Central memory CD4-positive, alpha-beta T cell (primary cell): ENCODE results near the gene VAV2.
A peak's percentile ranks its signal among the peaks of the same experiment; 100 is the strongest.

Experiments
- DNase-seq: peaks from one replicate; pipeline ENCODE4 v3.0.0; 2022

The VAV2 gene

DNA sequence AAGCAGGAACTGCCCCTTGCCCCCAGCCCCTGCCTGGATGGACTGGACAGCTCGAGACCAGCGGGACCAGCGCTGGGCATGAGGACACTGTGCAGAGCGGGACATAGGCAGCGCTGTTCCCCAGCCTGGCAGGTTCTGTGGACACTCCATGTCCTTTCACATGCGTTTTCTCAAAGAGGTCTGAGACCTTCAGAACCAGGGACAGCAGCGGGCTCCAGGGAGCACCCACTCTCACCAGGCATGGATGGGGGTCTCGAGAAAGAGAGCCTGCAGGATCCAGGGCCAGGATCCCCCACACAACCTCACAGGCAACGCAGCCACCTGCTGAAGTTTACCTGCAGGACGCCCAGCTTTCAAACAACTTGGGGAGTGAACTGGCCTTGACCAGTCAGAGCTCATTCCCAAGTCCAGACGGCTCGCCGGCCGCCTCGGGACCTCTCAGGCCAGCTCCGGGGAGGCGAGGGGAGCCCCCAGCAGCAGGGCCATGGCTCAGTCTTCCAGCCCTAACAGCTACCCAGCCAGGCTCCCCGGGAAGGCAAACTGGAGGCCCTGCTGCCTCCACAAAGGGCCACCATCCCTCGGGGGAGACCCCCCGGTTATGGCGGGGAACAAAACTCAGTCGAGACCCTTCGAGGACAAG is 181.4 kb downstream of the VAV2 start:
- no peak for DNase-seq

DNA sequence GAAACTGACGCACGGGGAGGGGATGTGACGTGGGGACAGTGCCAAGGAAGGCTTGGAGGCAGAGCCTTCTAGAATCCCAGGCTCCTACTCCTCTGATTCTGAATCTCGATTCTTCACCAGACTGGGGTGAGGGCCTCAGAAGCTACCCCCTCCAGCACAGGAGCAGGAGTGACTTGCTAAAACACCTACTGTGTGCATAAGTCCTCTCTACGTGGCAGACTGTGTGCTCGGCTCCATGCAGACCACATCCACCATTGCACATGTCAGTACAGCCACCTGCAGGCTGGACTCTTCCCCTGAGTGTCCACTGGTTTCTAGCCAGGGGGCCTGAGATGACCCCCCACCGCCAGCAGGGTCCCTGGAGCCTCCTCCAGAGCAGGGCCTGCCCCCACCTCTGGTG is 182.8 kb downstream of the VAV2 start:
- no peak for DNase-seq

DNA sequence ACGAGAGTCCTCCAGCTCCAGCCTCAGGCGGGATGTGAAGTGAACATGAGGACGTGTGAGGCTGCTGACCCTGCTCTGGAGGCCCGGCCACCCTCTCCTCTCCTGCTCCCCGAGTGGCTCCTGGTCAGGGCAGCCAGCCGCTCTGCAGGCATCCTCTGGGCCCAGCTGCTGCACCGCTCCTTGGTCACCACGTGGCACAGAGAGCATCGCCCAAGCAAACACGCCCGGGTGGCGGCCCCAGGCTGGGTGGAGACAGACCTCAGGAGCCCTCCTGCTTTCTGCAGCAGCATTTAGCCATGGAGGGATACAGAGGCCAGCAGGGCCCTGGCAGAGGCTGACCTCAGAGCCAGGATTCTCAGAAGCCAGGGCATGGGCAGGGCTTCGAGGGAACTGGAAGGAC is 184.3 kb downstream of the VAV2 start:
- no peak for DNase-seq

DNA sequence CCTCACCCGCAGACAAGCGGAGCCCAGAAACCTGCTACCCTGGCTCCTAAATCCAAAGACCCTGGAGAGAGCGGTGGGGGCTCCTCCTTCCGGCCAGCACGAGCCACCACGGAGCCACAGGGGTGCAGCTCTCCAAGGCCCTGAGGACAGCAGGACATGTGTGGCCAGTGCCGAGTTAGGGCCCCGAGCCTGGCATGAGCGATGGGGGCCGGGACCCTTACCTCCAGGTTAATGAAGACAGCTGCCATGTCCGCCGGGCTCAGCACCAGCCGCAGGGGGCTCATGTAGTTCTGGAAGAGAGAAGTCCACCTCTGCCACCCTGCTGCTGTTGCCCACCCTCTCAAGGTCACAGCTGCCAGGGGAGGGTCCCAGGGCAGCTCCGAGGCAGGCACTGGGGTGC is 185.1 kb downstream of the VAV2 start:
- no peak for DNase-seq

DNA sequence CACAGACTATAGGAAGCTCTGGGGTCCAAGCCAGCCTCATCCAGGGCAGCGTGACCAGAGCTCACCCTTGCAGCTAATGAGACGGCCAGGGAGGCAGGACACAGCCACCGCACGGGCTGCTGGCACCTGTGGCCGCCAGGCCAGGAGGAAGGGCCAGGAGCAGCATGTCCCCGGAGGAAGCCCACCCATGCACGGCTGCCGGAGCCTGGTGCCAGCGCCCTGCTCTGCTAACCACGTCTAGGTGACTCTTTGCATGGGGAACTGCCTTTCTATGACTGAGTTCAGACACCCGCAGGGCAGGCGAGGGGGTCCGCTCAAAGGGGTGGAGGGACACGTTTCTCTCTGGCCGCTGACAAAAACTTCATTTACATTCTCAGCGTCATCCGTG is 185.5 kb downstream of the VAV2 start:
- no peak for DNase-seq

DNA sequence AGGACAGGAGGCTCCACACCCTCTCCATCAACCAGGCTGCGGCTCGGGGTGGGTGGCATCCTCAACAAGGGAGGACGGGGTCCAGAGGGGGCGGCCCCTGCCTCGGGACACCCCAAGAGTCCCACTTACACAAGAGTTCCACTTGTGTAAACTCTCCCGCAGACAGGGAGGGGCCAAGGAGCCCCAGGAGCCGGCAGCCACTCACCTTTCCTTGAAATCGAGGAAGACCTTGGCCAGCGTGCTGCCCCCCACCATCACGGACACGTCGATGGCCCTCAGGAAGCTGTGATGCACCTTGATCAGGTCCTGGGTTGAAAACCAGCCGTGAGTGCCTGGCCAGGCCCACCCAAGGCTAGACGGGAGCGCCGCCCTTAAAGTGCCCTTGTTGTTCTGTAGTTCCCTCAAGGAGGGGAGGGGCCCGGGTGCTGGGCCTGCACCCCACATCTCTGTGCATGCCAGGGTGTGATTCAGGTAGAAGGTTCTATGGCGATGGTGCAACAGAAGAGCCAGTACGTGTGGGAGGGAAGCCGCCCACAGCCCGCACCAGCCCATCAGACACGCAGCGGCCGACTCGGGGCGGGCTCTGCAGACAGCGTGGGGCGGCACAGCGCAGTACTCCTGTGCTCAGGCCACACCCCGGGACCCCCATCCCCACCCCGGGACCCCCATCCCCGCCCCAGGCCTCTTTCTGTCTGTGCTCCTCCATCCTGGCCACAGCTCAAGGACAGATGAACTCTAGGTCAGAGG is 186.1 kb downstream of the VAV2 start:
- no peak for DNase-seq

DNA sequence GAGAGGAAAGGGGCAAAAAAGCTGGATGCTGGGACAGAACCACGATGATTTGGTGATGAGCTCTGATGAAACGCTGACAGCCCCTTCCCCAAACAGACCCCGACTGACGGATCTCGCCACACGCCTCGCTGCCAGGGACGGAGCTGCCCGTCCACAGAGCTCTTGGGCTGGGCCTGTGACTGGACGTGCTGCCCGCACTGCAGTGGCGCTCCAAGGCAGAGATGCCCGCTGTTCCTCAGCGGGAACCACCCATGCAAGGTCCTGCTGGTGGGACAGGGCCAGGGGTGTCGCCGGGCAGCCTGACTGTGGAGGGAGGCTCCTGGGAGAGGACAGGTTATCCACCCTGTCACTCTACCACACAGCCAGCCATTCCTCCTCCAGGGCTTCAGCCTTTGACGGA is 187.9 kb downstream of the VAV2 start:
- no peak for DNase-seq

DNA sequence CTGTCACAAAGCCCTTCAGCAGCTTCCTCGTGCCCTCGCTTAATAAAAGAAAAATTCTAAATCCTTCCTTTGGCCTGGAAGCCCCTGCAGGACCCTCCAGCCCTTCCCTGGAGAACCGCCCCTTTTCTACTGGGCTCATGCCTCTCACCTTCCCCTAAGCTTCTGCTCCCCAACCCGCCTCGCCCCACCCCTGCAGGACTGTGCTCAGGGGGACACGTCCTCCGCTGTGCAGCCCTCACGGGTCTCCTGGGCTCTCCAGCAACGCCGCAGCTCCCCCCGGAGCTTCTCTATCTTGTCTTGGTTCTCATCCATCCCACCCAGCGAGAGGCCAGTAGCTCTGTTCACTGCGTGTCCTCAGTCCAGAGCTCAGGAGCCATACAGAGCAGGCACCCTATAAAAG is 188.4 kb downstream of the VAV2 start:
- no peak for DNase-seq

DNA sequence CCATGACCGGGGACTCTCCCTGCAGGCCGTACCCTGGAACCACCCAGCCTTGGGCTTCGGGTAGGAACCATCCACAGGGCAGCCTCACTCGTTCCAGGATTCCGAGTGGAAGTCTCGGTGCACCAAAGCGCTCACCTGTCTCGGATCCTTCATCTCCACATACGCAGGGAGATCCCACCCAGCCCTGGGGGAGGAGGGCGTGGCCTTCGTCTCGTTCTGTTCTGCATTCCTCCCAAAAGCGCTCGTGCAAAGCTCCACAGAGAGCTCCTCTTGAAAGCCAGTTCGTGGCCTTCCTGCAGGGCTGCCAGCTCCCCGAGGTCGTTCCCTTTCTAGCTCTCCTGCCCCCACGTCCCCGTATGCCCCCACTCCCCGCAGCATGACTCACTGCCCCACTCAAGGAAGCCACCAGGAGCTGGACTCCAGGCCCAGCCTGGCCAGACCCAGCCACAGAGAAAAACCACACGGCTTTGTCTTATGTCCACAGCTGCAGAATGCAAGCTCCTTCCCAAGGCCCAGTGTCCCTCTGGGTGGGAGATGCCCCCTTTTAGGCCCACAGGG is 189.0 kb downstream of the VAV2 start:
- DNase-seq = no peak

DNA sequence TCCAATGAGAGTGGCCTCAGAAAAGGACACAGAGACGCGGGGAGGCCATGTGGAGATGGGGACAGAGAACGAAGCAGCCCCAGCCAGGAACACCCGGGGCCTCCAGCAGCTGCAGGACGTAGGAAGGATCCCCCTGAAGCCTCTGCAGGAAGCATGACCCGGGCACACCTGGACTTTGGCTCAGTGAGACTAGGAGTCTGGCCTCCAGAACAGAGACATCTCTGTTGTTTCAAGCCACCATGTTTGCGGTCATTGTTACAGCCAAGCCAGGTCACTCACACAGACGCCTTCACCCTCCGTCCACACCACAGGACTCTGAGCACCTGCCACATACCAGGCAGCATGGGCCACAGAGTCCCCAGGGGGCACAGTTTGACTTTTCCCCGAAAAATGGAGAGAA is 190.4 kb downstream of the VAV2 start:
- no peak for DNase-seq

DNA sequence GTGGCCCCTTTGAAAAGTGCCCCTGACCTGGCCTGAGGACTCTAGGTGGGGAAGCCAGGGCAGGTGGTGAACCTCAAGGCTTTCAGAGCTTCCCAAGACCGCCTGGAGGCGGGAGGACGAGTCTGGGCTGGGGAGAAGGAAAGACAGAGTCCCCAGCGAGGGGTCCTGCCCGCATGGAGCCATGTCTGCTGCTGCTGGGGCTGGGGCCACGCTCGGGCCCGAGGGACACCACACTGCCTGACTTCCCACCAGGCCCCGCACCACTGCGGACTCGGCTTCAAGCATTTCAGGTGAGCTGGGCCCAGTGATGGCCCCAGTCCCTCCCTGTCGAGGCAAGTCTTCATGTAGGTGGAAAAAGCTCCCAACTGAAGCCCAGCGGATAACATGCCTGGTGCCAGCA is 191.9 kb downstream of the VAV2 start:
- DNase-seq = no peak

DNA sequence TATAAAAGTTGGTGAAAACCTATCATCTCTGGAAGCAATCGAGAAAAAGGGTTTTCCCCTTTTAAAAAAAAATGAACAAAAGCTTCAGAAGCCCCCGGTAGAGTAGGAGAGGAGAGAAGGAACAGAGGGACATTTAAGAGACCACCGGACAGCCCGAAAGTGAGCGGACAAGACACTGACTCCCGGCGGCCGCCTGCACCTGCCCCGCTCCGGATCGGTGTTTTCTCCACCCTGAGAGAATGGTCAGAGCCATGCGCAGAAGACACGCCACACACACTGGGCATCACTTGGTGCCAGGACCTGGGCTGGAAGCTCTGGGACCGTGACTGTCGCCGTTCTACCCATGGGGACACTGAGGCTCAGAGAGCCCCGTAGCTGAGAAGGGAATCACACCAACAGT is 192.4 kb downstream of the VAV2 start:
- DNase-seq = no peak

DNA sequence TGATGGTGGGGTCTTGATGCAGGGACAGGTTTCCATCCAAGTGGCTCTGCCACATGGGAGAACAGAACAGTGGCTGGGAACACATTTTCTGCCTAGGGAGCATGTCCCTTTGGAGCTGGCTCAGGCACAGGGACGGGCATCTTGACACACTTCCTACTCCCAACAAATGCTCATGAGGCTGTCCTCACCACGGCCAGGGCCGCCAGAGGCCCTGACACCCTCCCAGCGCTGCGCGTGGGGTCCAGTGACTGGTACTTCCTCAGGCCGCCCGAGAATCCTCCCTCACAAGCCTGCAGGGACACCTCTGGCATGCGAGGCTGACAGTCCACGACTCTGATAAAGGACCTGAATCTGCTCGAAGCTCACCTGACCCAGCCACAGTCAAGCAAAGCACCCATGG is 193.0 kb downstream of the VAV2 start:
- DNase-seq = no peak

DNA sequence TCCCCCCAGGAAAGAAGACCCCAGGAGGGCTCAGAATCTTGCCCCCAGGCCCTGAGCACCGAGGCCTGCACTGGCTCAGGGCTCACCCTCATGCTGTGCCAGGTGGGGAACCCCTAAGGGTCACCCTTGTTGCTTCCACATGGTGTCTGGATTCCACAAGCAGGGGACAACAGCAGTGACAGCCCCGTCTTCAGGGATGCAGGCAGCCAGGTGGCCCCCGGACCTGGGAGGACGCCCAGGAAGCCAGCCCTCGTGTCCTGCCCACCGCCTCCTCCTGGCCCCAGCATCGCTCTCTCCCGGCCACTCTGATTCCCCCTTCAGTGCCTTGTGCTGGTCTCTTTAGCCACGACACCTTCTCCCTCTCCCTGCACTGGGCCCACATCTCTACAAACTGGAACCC is 194.0 kb downstream of the VAV2 start:
- no peak for DNase-seq

DNA sequence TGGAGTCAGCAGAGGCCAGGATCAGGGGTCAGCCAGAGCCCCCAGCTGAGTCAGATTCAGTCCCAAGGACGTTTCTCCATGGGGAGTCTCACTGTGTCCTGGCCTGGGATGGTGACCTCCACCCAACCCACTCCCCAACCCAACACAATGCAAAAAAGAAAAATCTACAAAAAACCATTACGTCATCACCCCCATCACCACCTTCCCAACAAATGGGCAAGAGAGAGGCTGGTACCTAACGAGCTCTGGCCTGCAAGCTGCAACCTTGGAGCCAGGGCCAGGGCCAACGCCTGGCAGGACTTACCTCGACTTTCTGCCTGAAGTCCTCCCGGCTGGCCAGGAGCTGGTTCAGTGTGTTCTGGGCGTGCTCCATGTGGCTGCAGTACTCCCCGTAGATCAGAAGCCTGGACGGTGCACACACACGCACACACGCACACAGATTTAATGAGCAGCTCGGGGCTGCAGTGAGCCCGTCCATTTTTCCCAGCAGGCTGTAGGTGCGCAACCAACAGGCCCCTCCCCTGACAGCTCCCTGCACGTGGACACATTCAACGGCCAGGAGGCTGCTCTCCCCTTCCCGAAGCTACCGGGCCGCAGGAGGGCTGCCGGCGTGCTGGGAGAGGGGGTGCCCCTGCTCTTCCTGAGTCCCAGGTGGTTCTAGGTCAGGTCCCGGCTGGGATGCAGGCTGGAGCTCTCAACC is 194.6 kb downstream of the VAV2 start:
- no peak for DNase-seq

DNA sequence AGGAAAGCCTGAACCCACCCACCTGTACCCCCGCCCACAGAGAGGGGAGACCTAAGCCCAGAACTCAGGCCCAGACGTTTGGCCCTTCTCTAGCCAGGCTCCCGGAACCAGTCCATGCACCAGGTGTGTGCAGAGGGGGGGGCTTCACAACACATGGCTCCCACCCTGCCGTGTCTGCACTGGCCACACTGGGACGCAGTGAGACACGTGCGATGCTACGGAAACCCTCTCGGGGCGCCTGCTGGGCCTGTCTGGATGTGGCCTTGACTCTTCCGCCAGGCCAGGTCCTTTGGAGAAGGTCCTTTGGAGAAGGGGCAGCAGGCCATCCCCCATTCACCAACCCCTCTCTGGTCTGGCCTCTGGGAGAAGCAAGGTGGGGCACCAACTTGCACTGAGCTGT is 195.6 kb downstream of the VAV2 start:
- no peak for DNase-seq

DNA sequence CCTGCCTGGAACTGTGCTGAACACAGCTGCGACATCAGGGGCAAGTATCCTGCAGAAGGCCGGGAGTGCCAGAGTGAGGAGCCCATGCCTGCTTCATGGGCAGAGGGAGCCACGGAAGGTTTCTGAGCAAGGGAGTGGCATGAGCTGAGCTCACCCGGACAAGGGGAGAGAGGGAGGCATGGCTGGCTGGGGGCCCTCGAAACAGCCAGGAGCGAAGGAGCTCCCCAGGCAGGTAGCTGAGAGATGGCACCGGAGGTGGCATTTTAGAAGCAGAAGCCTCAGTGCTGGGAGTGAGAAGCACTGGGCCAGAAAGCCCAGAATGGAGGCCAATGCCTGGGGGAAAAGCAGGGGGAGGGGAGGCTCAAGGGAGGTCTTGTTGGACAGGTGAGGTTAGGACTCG is 197.1 kb downstream of the VAV2 start:
- DNase-seq = no peak

DNA sequence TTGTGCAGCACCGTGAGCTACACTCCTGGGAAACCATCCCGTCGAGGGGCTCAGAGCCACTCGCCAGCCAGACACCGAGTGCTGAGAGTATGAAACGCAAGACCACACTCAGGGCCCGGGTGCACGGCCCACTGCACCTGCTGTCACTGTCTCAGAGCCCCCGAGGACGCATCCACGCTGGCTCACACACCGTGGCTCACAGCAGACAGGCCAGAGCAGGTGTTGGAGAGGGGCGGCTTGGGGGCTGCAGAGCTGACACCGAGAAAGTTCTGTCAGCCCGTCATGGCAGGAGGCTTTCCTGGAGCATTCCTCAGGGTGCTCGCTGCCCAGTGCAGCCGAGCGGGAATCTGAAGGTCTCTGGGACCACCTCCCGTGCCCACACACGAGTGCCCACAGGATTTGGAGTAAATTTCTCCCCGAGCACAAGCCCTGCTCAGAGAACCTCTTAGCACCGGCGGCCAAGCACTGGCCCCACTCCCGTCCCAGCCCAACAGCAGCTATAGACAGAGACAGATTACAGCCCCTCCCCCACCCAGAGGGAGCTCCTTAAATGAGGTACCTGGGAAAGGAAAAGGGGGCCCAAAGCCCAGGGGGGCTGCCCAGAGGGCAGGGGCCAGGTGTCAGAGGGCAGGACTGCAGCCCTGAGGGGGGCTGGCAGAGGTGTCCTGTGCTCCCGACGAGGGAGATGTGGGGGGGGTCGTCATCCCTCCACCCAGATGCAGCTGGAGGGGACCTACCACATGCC is 197.9 kb downstream of the VAV2 start:
- no peak for DNase-seq

DNA sequence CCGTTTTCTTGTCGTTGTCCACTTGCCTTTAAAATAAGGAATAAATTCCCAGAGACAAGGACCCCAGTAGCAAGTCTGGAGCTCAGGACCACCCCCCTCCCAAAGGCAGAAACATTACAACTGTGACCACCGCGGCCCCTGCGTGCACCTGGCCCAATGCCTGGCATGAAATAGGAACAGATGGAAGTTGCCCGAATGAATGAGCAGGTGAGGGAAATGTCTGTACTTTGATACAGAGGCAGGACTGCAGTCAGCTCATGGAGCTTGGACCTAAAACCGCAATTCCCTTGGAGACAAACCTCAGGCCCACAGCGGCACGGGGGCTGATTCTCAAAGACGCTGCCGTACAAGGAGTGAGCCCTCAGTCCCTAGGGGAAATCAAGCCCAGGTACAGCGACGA is 198.7 kb downstream of the VAV2 start:
- no peak for DNase-seq

DNA sequence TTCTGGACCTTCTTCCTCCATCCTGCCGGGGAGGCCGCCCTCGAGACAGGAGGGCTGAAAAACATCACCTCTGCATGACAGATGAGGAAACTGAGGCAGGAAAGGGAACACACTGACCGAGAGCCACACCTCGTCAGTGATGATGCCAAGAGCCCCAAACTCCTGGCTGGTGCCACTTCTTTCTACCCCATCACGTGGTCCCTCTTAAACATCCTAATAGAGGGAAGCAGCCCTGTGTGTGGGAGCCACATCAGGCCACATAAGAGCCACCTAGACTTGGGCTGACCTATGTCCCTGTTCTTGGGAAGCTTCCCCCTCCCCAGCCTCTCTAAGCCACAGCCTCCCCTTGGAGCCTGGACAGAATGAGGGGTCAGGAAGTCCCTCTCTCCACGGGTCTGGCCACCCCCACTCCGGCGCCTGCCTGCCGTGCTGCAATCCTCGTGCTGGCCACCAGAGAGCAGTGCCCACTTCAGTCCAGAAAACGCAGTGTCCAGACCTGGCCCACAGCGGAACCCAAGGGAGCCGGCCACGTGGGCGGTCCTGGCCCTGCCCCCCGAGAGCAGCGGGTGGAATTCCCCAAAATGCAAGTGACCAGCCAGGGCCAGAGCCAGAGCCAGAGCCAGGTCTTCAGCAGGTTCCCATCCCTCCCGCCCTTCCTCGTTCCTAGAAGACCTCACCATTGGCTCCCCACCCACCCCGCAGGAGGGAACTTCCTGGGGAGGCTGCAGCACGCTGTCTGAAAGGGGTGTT is 199.2 kb downstream of the VAV2 start:
- peak; percentile 13 for DNase-seq

DNA sequence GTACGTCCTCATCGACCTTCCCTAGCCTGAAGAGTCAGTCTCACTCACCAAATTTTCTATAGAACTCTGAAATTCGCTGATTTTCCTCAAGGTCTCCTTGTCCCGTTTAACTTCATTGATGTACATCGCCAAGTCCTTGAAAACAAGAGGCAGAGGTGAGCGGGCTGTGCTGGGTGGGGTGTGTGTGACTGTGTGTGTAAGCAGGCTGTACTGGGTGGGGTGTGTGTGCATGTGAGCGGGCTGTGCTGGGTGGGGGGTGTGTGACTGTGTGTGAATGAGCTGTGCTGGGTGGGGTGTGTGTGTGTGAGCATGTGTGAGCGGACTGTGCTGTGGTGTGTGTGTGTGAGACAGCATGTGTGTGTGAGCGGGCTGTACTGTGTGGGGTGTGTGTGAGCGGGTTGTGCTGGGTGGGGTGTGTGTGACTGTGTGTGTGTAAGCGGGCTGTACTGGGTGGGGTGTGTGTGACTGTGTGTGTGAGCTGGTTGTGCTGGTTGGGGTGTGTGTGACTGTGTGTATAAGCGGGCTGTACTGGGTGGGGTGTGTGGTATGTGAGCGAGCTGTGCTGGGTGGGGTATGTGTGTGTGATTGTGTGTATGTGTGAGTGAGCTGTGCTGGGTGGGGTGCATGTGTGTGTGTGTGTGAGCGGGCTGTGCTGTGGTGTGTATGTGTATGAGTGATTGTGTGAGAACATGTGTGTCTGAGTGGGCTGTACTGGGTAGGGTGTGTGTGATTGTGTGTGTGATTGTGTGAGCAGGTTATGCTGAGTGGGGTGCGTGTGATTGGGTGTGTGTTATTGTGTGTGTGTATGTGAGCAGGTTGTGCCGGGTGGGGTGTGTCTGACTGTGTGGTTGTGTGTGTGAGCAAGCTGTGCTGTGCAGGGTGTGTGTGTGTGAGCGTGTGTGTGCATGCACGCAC is 200.1 kb downstream of the VAV2 start:
- no peak for DNase-seq
